Dendritic cell treated with granulocyte-macrophage colony-stimulating factor and Interleukin-4, amounts not matched to agents 40 ng/mL and 50 ng/mL, for 4 days (primary cell): Measurements from ENCODE around the gene TUBB3.
"Not testable (repeated sequence)": the region's sequence is repeated elsewhere in the genome, so short reads cannot be mapped to it uniquely, and the experiment has no call there.

Source experiments
- H3K27ac Mint-ChIP-seq: one replicate; pipeline ENCODE4 v1.8.0; 2022; ENCODE audit warnings: mild to moderate bottlenecking, mixed read lengths
- H3K27me3 Mint-ChIP-seq: one replicate; pipeline ENCODE4 v1.8.0; 2022; ENCODE audit warnings: mild to moderate bottlenecking, mixed read lengths
- H3K36me3 Mint-ChIP-seq: one replicate; pipeline ENCODE4 v1.8.0; 2022; ENCODE audit warnings: low read depth, mixed read lengths
- H3K4me1 Mint-ChIP-seq: one replicate; pipeline ENCODE4 v1.8.0; 2022; ENCODE audit warnings: low read depth, mixed read lengths
- H3K4me3 Mint-ChIP-seq: one replicate; pipeline ENCODE4 v1.8.0; 2022; ENCODE audit warnings: mild to moderate bottlenecking, moderate library complexity, mixed read lengths
- H3K9me3 Mint-ChIP-seq: one replicate; pipeline ENCODE4 v1.8.0; 2022; ENCODE audit warnings: mixed read lengths
- intact Hi-C: fragments of 100-400 bp; cut with micrococcal nuclease; formaldehyde crosslinking; loops from one replicate; pipeline ENCODE4 v1.15.0; 2022

Gene TUBB3

DNA sequence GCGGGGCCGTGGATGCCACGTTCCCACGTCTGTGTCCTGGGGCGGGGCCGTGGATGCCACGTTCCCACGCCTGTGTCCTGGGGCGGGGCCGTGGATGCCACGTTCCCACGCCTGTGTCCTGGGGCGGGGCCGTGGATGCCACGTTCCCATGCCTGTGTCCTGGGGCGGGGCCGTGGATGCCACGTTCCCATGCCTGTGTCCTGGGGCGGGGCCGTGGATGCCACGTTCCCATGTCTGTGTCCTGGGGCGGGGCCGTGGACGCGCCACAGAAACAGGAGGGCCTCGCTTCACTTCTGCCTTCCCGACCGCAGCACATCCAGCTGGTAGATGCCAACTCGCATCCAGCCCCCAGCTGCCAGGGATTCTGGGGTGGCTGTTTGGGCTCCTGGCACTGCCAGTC lies 10.9 kb downstream of the TUBB3 start:
- H3K4me1 Mint-ChIP-seq, H3K27ac Mint-ChIP-seq, H3K4me3 Mint-ChIP-seq, H3K36me3 Mint-ChIP-seq, intact Hi-C loops, H3K9me3 Mint-ChIP-seq: not testable (repeated sequence)
- peaks cover 22% of the 10 kb centered on the region for H3K27me3 Mint-ChIP-seq

DNA sequence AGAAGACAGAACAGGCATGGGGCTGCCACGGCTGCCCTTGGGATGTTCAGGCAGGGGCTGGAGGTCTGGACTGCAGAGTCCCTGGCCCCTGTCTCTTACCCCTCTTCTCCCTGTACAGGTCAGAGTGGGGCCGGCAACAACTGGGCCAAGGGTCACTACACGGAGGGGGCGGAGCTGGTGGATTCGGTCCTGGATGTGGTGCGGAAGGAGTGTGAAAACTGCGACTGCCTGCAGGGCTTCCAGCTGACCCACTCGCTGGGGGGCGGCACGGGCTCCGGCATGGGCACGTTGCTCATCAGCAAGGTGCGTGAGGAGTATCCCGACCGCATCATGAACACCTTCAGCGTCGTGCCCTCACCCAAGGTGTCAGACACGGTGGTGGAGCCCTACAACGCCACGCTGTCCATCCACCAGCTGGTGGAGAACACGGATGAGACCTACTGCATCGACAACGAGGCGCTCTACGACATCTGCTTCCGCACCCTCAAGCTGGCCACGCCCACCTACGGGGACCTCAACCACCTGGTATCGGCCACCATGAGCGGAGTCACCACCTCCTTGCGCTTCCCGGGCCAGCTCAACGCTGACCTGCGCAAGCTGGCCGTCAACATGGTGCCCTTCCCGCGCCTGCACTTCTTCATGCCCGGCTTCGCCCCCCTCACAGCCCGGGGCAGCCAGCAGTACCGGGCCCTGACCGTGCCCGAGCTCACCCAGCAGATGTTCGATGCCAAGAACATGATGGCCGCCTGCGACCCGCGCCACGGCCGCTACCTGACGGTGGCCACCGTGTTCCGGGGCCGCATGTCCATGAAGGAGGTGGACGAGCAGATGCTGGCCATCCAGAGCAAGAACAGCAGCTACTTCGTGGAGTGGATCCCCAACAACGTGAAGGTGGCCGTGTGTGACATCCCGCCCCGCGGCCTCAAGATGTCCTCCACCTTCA lies 11.7 kb downstream of the TUBB3 start:
- Mint-ChIP-seq H3K27me3 (peaks cover 27% of the 10 kb centered on the region), H3K36me3 (no peaks in the 10 kb centered on the region), H3K4me1 (no peaks in the 10 kb centered on the region), H3K9me3 (no peaks in the 10 kb centered on the region), H3K27ac (no peak overlapping the region), H3K4me3 (no peak overlapping the region)
- intact Hi-C loops, result no loop called here

DNA sequence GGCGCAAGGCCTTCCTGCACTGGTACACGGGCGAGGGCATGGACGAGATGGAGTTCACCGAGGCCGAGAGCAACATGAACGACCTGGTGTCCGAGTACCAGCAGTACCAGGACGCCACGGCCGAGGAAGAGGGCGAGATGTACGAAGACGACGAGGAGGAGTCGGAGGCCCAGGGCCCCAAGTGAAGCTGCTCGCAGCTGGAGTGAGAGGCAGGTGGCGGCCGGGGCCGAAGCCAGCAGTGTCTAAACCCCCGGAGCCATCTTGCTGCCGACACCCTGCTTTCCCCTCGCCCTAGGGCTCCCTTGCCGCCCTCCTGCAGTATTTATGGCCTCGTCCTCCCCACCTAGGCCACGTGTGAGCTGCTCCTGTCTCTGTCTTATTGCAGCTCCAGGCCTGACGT lies 12.5 kb downstream of the TUBB3 start:
- H3K4me1 Mint-ChIP-seq, H3K36me3 Mint-ChIP-seq, H3K9me3 Mint-ChIP-seq, H3K4me3 Mint-ChIP-seq, intact Hi-C loops, H3K27ac Mint-ChIP-seq: not testable (repeated sequence)
- H3K27me3 Mint-ChIP-seq, result peaks cover 28% of the 10 kb centered on the region

DNA sequence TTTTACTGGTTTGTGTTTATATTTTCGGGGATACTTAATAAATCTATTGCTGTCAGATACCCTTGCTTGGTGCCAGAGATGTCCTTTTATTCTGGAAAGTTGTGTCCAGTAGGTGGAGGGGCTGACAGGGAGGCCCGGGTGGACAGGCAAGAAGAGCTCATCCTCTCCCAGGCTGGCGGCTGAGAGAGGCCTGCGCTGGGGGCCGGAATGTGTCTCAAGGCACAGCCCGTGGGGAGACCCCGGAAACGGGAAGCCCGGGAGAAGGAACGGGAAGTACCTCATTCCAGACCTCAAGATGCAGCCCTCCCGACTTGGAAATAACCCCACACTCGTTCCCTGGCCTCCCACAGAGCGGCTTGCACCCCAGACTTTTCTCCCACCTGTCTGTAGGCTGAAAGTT lies 12.9 kb downstream of the TUBB3 start:
- Mint-ChIP-seq H3K4me1 (no peaks in the 10 kb centered on the region), H3K27ac (no peak overlapping the region), H3K9me3 (no peaks in the 10 kb centered on the region), H3K4me3 (no peak overlapping the region), H3K36me3 (no peaks in the 10 kb centered on the region), H3K27me3 (peaks cover 27% of the 10 kb centered on the region)
- intact Hi-C loops, result no loop called here

DNA sequence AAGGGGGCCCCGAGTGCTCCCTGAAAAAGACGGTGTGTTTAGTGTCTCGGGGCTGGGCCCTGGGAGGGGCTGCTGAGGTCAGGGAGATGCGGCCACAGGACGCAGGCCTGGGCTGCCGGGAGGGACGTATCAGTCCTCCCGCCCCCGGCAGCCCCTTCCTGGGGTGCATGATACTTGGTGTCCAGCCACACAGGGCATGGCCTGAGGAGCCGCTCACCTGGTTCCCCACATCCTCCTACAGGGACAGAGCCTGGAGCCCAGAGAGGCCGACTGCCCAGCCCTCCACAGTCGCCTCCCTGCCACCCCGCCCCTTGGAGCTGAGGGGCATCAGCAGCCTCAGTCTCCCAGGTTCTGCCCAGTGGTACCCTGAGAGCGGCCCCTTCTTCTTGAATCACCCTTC lies 13.4 kb downstream of the TUBB3 start:
- Mint-ChIP-seq H3K9me3 (no peaks in the 10 kb centered on the region), H3K27ac (no peak overlapping the region), H3K4me1 (no peaks in the 10 kb centered on the region), H3K4me3 (no peak overlapping the region), H3K27me3 (peaks cover 22% of the 10 kb centered on the region), H3K36me3 (no peaks in the 10 kb centered on the region)
- intact Hi-C loops, result no loop called here

DNA sequence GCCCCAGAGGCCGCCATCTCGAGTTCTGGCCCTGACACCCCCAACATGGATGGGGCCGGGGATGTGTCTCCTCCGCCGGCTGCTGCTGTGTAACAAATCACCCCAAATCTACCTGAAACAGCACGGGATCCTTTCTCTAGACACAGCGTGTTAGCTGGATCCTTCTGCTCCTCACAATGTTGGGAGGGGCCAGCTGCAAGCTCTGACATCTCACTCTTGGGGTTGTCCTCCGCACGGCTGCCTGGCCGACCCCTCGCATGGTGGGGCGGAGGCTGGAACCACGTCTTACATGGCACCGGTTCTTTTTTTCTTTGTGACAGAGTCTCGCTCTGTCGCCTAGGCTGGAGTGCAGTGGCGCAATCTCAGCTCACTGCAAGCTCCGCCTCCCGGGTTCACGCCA lies 13.8 kb downstream of the TUBB3 start:
- Mint-ChIP-seq H3K4me3 (no peak overlapping the region), H3K27ac (no peak overlapping the region), H3K9me3 (no peaks in the 10 kb centered on the region), H3K36me3 (no peaks in the 10 kb centered on the region), H3K4me1 (no peaks in the 10 kb centered on the region), H3K27me3 (peaks cover 21% of the 10 kb centered on the region)
- intact Hi-C loops, result no loop called here

DNA sequence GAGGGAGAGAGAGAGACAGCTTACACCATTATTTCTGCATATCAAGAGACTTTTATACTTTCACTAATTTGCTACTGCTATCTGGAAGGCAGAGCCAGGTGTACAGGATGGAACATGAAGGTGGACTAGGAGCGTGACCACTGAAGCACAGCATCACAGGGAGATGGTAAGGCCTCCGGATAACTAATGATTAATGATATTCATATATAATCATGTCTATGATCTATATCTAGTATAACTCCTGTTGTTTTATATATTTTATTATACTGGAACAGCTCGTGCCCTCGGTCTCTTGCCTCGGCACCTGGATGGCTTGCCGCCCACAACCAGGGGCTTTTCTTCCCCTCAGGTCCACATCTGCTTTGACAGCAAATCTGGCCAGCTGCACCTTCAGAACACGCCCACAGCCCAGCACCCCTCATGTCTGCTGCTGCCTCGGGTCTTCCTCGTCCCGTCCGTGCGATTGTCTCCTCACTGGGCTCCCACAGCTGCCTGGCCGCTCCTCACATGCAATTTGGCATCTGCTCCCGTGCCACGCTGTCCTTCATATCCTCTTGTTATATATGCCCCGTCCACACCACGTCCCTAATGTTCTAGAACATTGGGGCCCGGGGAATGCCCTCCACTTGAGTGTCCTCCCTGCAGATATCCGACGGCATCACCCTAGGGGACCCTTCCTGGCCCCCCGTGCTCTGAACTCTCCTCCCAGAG lies 15.2 kb downstream of the TUBB3 start:
- H3K4me1 Mint-ChIP-seq, result no peaks in the 10 kb centered on the region
- H3K36me3 Mint-ChIP-seq, result no peaks in the 10 kb centered on the region
- no peak overlapping the region for H3K4me3 Mint-ChIP-seq

DNA sequence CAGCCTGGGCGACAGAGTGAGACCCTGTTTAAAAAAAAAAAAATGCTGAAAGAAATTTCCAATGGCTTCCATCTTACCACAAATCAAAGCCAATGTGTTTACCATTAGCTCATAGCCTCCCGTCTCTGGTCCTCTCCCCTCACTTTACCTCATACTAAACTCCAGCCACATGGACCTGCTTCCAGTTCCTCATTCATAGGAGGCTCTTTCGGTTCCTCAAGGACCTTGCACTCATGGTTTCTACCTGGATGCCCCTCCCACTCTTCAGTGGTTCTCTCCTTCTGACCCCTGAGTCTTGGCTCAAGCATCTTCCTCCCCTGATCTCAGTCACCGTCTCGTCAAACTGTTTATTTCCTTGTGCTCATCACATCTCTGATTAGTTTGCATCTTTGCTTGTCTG lies 21.6 kb downstream of the TUBB3 start:
- Mint-ChIP-seq H3K27ac (no peak overlapping the region), H3K4me1 (peaks cover 17% of the 10 kb centered on the region), H3K36me3 (peaks cover 3% of the 10 kb centered on the region), H3K4me3 (no peak overlapping the region), H3K9me3 (no peaks in the 10 kb centered on the region), H3K27me3 (peaks cover 59% of the 10 kb centered on the region)
- intact Hi-C loops, result no loop called here

More for the DNA sequence above, 15.2 kb downstream of the TUBB3 start:
- intact Hi-C loops, result no loop called here
- Mint-ChIP-seq H3K9me3 (no peaks in the 10 kb centered on the region), H3K27ac (no peak overlapping the region), H3K27me3 (peaks cover 24% of the 10 kb centered on the region)

DNA sequence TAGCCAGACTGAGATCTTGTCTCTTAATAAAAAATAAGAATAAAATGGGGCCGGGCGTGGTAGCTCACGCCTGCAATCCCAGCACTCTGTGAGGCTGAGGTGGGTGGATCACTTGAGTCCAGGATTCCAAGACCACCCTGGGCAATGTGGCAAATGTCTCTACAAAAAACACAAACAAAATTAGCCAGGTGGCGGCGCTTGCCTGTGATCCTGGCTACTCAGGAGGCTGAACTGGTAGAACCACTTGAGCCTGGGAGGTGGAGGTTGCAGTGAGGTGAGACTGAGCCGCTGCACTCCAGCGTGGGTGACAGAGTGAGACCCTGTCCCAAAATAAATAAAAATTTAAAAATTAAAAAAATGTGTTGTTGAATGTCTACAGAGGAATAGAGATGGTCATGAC lies 22.5 kb downstream of the TUBB3 start:
- intact Hi-C loops, result no loop called here
- H3K9me3 Mint-ChIP-seq, result no peaks in the 10 kb centered on the region
- peaks cover 62% of the 10 kb centered on the region for H3K27me3 Mint-ChIP-seq
- no peak overlapping the region for H3K27ac Mint-ChIP-seq
- H3K36me3 Mint-ChIP-seq, result peaks cover 10% of the 10 kb centered on the region
- peaks cover 25% of the 10 kb centered on the region for H3K4me1 Mint-ChIP-seq
- no peak overlapping the region for H3K4me3 Mint-ChIP-seq

DNA sequence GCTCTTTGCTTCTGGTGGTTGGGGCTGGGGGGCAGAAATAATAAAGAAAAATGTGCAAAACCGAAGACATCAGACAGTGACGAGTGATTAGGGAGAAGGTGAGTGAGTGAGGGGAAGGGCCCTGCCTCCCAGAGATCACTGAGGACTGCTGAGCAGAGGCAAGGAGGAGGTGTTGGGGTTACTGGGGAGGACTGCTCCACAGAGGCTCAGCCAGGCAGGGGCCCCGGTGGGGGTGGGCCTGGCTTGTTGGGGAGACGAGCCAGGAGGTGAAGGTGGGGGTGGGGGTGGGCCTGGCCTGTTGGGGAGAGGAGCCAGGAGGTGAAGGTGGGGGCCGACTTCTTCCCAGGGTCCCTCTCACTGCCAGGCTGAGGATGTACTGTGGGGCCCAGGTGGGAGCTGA lies 23.4 kb downstream of the TUBB3 start:
- Mint-ChIP-seq H3K36me3 (peaks cover 10% of the 10 kb centered on the region), H3K27ac (no peak overlapping the region), H3K4me1 (peaks cover 25% of the 10 kb centered on the region), H3K9me3 (no peaks in the 10 kb centered on the region), H3K4me3 (no peak overlapping the region), H3K27me3 (peaks cover 62% of the 10 kb centered on the region)
- intact Hi-C loops, result no loop called here

DNA sequence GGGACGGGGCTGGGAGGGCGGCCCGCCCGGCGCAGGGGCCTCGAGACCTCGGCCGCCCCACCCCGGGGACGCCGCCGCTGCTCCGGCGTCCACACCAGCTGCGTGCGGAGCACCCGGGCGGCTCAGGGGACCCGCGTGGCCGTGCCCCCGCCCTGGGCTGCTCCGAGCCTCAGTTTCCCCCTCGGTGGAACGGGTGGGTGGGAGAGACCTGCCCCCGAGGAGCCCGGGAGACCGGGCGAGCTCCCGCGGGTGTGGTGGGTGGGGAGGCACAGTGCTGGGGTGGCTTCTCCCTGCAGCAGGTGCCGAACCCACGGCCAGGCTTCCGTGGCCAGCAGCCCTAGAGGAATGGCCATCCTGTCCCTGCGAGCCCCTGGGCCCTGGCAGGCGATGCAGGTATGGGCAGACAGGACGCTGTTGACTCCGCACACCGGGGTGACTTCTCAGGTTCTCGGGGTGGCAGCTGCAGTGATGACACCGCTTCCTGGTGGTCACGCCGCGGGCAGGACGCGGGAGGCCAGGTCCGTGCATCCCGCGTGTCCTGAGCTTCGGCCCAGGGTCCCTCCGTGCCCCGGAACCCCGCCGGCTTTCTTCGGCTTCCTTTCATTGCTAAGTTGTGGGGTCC lies 26.1 kb downstream of the TUBB3 start:
- Mint-ChIP-seq H3K4me1 (peaks cover 45% of the 10 kb centered on the region), H3K36me3 (peaks cover 16% of the 10 kb centered on the region), H3K9me3 (no peaks in the 10 kb centered on the region), H3K4me3 (peak overlapping the region; percentile 81), H3K27ac (peak overlapping the region; percentile 77), H3K27me3 (peaks cover 50% of the 10 kb centered on the region)
- intact Hi-C loops, result no loop called here

DNA sequence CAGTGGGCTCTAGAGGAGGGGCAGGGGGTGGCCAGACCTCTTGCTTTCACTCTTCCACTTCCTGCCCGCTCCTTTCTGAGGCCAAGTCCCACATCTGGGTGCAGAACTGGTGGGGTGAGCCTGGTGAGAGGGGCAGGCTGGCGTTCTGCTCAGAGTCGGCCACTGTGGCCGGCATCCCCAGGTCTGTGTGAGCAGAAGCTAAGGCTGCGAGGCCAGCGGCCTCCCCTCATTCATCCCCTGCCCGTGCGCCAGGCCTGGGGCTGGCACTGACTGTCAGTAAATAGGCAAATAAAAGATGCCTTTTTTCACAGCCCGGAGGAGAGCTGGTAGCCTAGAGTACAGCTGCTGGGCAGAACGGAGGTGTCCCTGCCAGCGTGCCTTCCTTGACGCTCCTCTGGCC lies 26.6 kb downstream of the TUBB3 start:
- Mint-ChIP-seq H3K27ac (peak overlapping the region; percentile 77), H3K36me3 (peaks cover 22% of the 10 kb centered on the region), H3K27me3 (peaks cover 45% of the 10 kb centered on the region), H3K4me1 (peaks cover 48% of the 10 kb centered on the region), H3K4me3 (peak overlapping the region; percentile 81), H3K9me3 (no peaks in the 10 kb centered on the region)
- intact Hi-C loops, result no loop called here

DNA sequence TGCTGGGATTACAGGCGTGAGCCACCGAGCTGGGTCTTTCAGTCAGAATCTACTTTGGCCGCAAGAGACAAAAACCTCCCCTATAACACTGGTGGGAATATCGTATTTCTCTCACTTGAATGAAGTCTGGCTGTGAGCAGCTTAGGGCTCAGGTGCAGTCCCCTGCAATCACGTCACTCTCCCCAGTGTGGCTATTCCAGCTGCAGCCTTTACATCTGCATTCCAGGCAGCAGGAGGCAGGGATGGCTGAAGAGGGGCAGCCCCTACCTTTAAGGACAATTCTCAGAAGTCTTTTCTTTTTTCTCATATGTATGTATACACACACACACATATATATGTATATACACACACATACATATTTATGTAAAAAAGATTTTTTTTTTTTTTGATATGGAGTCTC lies 28.4 kb downstream of the TUBB3 start:
- H3K9me3 Mint-ChIP-seq, result no peaks in the 10 kb centered on the region
- H3K4me3 Mint-ChIP-seq, result no peak overlapping the region
- no peak overlapping the region for H3K27ac Mint-ChIP-seq
- peaks cover 30% of the 10 kb centered on the region for H3K27me3 Mint-ChIP-seq
- intact Hi-C loops, result no loop called here
- peaks cover 61% of the 10 kb centered on the region for H3K4me1 Mint-ChIP-seq
- H3K36me3 Mint-ChIP-seq, result peaks cover 31% of the 10 kb centered on the region

DNA sequence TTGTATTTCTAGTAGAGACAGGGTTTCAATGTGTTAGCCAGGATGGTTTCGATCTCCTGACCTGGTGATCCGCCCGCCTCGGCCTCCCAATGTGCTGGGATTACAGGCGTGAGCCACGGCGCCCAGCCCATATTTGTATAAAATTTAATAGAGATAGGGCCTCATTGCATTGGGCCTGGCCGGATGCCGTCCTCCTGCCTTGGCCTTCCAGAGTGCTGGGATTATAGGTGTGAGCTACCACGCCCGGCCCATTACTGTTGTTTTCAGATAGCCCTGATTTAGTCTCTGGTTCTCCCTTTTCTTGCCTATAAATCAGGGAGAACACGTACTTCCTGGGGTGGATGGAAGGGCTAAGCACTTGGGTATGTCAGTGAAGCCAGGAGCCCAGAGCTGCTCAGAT lies 28.9 kb downstream of the TUBB3 start:
- Mint-ChIP-seq H3K27ac (no peak overlapping the region), H3K4me3 (no peak overlapping the region), H3K27me3 (peaks cover 24% of the 10 kb centered on the region), H3K36me3 (peaks cover 31% of the 10 kb centered on the region), H3K9me3 (no peaks in the 10 kb centered on the region), H3K4me1 (peaks cover 67% of the 10 kb centered on the region)
- intact Hi-C loops, result no loop called here
